GM19099 (cell line): ENCODE data around the gene JMJD1C.

Experiments used
- POLR2A ChIP-seq: IDR thresholded peaks from 3 replicates; pipeline ENCODE4 v1.6.1; 2011; ENCODE audit warnings: low read depth; ENCODE audit not compliant: insufficient read length; ENCODE audit errors: extremely low read depth

JMJD1C gene

DNA sequence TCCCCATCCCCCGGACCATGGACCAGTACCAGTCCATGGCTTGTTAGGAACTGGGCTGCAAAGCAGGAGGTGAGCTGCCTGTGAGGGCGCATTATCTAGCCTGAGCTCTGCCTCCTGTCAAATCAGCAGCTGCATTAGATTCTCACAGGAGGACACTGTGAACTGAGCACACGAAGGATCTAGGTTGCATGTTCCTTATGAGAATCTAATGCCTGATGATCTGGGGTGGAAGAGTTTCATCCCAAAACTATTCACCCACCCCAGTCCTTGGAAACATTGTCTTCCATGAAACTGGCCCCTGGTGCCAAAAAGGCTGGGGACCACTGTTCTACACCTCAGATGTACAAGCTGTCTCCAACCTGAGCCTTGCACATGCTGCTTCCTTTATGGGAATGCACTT, 24.1 kb upstream of the JMJD1C start:
- no peak for TF ChIP-seq POLR2A

DNA sequence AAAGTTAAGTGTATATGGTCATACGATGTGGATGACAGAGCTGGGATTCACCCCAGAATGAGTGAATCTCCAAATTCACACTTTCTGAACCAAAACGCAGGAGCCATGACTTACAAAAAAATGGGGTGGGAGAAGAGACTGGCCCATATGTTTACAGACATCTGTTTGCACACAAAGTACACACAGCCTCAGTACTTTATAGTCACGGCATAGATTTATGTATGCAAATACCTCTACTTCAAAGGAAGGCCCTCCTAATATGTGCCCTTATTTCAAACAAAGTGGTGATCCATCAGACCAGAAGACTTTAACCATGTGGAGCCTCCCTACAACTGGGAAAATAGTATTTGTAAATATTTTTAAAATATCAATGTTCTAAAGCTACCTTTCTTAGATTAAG, 22.2 kb upstream of the JMJD1C start:
- no peak for TF ChIP-seq POLR2A

DNA sequence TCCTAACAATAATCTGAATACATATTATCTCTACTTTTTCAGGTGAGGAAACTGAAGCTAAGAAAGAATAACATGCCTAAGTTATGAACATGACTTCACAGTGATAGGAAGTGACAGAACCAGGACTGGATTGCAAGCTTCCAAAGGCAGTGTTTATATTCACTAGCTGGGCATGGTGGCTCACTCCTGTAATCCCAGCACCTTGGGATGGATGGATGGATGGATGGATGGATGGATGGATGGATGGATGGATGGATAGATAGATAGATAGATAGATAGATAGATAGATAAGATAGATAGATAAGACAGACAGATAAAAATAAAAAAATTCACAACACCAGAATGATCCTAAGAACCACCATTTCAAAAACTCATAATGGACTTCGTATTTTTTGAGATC, 18.2 kb upstream of the JMJD1C start:
- no peak for TF ChIP-seq POLR2A

DNA sequence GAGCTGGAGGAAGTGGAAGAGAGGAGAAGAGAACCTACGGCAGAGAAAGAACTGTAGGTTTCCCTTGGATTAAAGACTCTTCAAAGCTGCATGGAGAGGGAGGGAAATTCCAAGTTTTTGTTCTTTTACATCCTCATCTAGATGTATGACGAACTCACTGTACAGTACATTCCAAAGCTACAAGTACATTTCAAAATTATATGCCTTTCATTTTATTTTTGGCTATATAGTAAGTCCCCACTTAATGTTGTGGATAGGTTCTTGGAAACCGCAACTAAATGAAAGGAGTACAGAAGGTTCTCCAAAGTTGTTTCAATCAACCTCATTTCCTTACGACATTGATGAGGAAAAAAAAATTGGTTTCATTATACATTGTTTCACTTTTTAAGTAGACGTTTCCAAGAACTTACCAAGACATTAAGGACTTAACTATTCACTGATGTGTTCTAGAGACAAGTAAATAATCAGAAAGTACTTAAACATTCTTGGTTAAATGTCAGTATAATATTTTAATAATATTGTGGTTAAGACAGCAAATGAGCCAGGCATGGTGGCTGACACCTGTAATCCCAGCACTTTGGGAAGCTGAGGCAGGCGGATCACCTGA, 16.1 kb upstream of the JMJD1C start:
- TF ChIP-seq POLR2A, result no peak

DNA sequence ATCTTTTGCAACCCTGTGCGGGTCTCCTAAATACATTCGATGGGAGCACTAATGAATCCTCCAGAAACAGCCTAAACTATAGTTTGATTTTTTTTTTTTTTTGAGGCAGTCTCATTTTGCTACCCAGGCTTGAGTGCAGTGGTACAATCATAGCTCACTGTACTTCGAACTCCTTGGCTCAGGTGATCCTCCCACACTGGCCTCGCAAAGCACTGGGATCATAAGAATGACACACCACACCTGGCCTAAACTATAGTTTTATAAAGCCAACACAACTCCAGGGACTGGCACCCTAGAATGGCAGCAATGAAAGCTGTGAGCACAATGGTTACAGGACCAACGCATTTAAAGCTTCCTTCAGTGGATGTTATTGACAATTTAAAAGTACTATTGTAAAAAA, 14.5 kb upstream of the JMJD1C start:
- no peak for TF ChIP-seq POLR2A

DNA sequence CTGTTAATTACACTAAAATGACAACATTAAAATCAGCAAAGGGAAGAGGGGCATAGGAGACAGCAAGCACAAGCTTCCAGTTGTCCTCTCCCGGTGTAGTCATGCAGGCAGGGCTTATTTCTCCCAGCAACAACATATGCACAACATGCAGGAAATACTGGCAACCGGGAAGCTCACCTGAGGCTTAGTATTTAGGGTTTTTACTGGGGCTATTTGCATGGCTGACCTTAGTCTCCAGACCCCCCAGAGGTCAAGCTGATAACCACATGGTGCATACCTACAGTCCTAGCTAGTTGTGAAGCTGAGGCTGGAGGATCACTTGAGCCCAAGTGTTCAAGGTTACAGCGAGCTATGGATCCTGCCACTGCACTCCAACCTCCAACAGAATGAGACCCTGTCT, 12.8 kb upstream of the JMJD1C start:
- TF ChIP-seq POLR2A, result no peak

DNA sequence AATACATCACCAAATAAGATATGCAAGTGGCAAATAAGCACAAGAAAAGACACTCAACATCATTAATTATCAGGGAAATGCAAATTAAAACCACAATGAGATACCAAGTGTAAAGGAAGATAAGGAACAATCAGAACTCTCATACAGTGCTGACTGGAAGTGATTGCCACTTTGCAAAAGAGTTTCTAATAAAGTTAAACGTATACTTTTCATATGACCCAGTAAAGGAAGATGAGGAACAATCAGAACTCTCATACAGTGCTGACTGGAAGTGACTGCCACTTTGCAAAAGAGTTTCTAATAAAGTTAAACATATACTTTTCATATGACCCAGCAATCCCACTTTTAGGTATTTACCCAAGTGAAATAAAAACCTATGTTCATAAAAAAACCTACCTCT, 12.2 kb upstream of the JMJD1C start:
- no peak for TF ChIP-seq POLR2A

DNA sequence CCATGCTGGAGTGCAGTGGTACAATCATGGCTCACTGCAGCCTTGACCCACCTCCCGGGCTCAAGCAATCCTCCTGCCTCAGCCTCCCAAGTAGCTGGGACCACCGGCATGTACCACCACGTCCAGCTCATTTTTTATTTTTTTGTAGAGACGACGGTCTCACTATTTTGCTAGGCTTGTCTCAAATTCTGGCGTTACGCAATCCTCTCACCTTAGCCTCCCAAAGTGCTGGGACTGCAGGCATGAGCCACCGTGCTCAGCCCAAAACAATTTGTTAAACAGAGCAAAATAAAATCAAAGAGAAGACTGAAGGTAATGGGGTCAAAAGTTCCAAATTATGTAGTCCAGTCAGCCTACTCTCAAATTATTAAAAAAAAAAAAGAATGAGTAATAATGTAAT, 8.7 kb upstream of the JMJD1C start:
- no peak for TF ChIP-seq POLR2A

DNA sequence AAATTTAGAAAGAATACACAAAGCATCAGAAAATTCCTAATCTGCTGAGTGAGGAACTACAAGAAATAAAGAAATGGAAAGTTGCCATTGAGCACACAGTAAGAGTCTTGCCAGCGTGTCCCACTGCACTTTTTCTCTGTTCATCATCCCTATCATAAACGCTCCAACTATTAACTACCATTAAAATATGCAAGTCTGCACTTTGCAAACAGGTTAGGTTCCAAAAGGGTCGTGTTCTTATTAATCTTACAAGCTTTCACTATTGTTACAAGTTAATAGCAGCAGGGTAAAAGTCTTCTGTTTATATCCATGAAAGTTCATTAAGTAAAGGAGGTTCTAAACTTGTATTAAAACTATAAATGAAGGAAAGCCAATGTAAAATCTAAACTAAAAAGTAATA, 5.2 kb upstream of the JMJD1C start:
- no peak for TF ChIP-seq POLR2A

DNA sequence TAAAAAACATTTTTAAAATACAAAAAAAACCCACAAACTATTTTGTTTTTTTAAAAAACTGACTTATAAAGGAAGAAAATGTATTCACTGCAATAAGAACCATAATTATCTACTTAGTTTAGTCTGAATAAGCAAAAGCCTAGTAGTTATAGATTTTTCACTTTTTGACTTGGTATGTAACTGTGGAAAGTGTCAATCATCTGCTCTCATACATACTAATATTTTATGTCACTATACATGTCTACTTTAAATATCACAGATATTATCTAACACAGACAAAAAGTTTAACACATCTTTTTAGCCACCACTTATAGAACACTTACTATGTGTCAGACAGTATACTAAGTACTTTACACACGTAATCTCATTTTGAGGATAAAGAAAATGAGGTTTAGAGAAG, 3.2 kb upstream of the JMJD1C start:
- TF ChIP-seq POLR2A, result no peak

DNA sequence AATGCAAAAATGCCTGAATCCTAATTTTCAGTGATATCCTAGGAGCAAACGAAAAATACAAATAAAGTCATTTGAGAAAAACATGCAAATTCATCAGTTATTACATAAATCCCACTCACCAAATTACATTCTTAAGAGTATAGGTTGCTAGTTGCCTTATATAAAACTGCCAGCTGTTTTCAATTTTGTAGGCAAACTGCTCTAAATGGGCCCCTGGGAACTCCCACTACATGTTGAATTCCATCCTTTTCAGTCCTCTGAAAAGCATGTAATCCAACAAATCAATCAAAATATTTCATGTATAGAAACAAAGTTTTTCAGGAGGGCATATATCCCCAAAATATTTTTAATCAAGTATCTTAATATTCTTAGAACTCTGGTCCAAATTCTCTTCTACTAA, 2.1 kb upstream of the JMJD1C start:
- TF ChIP-seq POLR2A, result no peak

DNA sequence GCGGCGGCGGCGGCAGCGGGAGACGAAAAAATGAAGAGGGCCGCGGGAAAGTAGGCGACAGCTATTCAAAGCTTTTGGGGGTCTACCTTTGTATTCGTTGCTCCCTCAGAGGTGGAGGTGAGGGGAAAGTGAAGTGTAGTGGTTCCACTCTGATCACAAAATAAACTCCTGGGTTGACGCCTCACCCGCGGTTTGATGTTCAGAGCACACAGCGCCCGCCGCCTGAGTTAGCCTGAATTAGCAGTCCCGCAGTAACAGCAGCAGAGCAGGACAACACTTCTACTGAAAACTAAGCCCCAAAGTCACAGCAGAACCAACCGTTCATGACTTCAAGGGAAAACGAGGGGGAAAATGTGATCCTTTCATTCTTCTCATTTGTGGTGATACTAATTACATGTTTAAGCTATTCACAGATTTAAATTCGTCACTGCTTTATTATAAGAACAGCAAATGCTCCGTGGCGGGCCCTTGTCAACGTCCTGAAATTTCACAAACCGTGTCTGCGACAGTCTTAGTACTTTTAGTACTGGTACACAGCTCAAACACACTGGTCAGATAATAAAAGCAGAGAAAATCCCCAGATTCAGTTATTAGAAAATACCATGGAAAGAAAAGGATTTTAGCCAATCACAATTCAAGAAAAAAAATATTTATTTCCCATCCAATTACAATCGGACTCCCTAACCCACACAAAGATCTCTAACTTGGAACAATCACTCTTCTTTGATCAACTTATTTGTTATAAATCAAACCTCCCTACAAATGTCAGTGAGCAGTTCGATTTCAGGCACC, 563 bp upstream of the JMJD1C start:
- no peak for TF ChIP-seq POLR2A

DNA sequence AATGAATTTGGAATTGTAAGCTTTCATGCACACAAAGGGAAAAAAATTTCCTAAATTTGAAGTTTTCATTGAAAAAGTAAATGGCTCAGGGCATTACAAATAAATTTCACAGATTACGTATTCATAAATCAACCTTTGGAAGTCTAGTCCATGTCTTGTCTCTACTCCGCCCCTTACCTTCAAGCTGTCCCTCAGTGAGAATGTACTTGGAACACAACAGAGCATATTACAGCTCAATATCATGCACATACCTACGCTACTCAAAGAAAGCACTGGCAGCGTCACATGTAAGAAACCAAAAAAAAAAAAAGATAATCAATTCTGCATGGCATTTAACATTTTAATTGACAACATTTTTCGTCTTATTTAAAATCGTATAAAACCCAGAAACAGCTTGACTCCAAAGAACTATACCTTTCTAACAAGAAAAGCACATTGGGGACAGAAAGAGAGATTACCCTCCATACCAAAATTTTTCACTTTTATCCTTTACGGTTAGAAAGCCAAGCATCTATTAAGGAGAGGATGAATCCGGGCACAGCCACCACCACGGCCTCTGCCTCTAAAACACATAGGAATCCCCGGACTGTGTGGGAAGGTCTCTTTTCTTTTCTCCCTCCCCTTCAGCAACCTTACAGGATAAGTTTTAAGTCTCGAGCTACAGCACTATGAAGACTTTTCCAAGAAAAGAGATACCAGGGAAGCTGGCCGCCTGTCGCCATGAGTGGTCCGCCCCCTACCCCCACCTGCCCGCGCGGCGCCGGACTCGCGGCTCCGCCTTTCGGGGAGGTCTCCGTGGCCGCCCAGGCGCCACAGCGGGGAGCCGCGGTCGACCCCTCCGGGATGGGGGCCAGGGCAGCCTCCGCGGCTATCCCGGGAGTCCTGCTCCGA, 1.1 kb downstream of the JMJD1C start:
- TF ChIP-seq POLR2A, result no peak

DNA sequence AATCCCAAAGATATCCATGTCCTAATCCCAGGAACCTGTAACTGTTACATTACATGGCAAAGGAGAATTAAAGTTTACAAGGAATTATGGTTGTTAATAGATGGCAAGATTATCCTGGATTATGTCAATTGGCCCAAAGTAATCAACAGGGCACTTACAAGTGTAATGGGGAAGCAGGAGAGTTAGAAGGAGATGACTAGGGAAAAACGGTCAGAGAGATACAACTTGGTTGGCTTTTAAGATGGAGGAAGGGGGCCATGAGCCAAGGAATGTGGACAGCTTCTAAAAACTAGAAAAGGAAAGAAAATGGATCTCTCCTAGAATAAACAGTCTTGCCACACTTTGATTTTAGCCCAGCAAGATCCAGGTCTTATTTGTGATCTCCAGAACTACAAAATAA, 3.3 kb downstream of the JMJD1C start:
- no peak for TF ChIP-seq POLR2A

DNA sequence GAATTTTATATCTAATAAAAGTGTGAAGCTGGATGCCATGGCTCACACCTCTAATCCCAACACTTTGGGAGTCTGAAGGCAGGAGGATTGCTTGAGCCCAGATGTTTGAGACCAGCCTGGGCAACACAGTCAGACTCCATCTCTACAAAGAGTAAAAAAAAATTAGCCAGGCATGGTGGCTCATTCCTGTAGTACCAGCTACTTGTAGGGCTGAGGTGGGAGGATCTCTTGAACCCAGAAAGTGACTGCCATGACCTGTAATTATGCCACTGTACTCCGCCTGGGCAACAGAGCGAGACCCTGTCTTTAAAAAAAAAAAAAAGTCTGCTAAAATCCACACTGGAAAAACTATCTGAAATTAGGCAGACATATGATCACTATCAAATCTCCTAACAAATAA, 7.6 kb downstream of the JMJD1C start:
- no peak for TF ChIP-seq POLR2A

DNA sequence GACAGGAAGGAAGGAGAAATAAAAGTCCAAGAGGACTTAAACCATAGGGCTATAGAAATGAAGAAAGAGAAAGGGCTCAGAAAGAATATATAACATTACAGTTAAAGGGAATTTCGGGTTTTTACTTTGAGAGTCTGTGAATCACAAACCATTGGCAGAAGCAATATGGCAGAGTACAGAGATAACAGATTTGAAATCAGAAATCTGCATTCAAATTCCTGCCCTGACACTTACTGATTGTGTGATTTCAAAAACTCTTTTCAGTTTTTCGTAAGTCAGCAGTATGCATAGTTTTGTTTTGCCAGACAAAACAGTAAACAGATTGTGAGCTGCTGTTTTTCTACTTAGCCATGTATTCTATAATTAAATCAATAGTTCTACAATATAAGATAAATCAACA, 8.2 kb downstream of the JMJD1C start:
- TF ChIP-seq POLR2A, result no peak
